Lung microvascular endothelial cell (primary cell): ENCODE measurements around the gene UFSP2. TPM values are rescaled to one million over a fixed set of nuclear protein-coding genes. Genes with fewer than 3 reads are reported as not detected.

Source experiments
- DNase-seq, 2 donors: peaks; one replicate each; pipeline versions ENCODE4 v3.0.0 to v3.0.0-alpha.2; 2010; ENCODE audit warnings: low read depth in 2 of 2
- total RNA-seq: library from RNA; depleted of rRNA; stranded (reverse); fragments of >200 nt; gene quantifications from 2 replicates; pipeline ENCODE4 v1.2.1, GENCODE V29; 2014

Gene UFSP2
- total RNA-seq: 19.6 and 33.5 TPM in 2 replicates

- DNase-seq: peak; percentile 95
Measured at GRCh38 chr4:185425647-185426352, at the start of gene UFSP2. Gene UFSP2 (minus strand): TSS chr4:185425964. CDS start chr4:185425868, 96 bp downstream.

- DNase-seq: no peak
Measured at GRCh38 chr4:185473247-185473646, 47.5 kb upstream of the UFSP2 start.

GRCh38 chr4:185472103-185472542 is 46.4 kb upstream of the UFSP2 start:
- no peak for DNase-seq

- DNase-seq: peak; percentile 99
Measured at GRCh38 chr4:185471235-185472102, 45.7 kb upstream of the UFSP2 start, which contains the start of gene CCDC110. Gene CCDC110 (minus strand): TSS chr4:185471733. CDS start chr4:185471683, 50 bp downstream.

- peak; percentile 14 to 54 for DNase-seq
Measured at GRCh38 chr4:185470501-185471195, 44.9 kb upstream of the UFSP2 start.

GRCh38 chr4:185469580-185470154 is 43.9 kb upstream of the UFSP2 start:
- no peak for DNase-seq

- DNase-seq: no peak
Measured at GRCh38 chr4:185468999-185469398, 43.2 kb upstream of the UFSP2 start.

- no peak for DNase-seq
Measured at GRCh38 chr4:185467991-185468390, 42.2 kb upstream of the UFSP2 start.

GRCh38 chr4:185467101-185467500 is 41.3 kb upstream of the UFSP2 start:
- DNase-seq: no peak

GRCh38 chr4:185465707-185466106 is 39.9 kb upstream of the UFSP2 start:
- DNase-seq: no peak

GRCh38 chr4:185464887-185465286 is 39.1 kb upstream of the UFSP2 start:
- peak in 1 of 2 donors; percentile 65 for DNase-seq

- no peak for DNase-seq
Measured at GRCh38 chr4:185464183-185464582, 38.4 kb upstream of the UFSP2 start.

GRCh38 chr4:185463541-185463940 is 37.8 kb upstream of the UFSP2 start:
- no peak for DNase-seq

GRCh38 chr4:185461565-185461964 is 35.8 kb upstream of the UFSP2 start:
- DNase-seq: no peak

- no peak for DNase-seq
Measured at GRCh38 chr4:185457136-185457535, 31.4 kb upstream of the UFSP2 start.

GRCh38 chr4:185456131-185456530 is 30.4 kb upstream of the UFSP2 start:
- no peak for DNase-seq

- DNase-seq: no peak
Measured at GRCh38 chr4:185445209-185445608, 19.4 kb upstream of the UFSP2 start.

- no peak for DNase-seq
Measured at GRCh38 chr4:185441479-185441878, 15.7 kb upstream of the UFSP2 start.

GRCh38 chr4:185437809-185438208 is 12.0 kb upstream of the UFSP2 start:
- no peak for DNase-seq

GRCh38 chr4:185435466-185435865 is 9.7 kb upstream of the UFSP2 start:
- DNase-seq: no peak

- DNase-seq: no peak
Measured at GRCh38 chr4:185429660-185430059, 3.9 kb upstream of the UFSP2 start.
